Central memory CD4-positive, alpha-beta T cell (primary cell): ENCODE results near the gene PCSK6.
"Not testable (repeated sequence)": the region's sequence is repeated elsewhere in the genome, so short reads cannot be mapped to it uniquely, and the experiment has no call there.

Experiments used
- DNase-seq: peaks from one replicate; pipeline ENCODE4 v3.0.0; 2022

Gene PCSK6

GRCh38 chr15:101373577-101373976 lies 115.9 kb downstream of the PCSK6 start:
- no peak for DNase-seq

GRCh38 chr15:101372960-101373525 lies 116.5 kb downstream of the PCSK6 start:
- DNase-seq, result no peak

GRCh38 chr15:101372149-101372577 lies 117.3 kb downstream of the PCSK6 start:
- no peak for DNase-seq

GRCh38 chr15:101371519-101371918 lies 118.0 kb downstream of the PCSK6 start:
- no peak for DNase-seq

GRCh38 chr15:101371081-101371480 lies 118.4 kb downstream of the PCSK6 start:
- no peak for DNase-seq

GRCh38 chr15:101370330-101371024 lies 119.0 kb downstream of the PCSK6 start:
- no peak for DNase-seq

- DNase-seq, result no peak
Measured at GRCh38 chr15:101369676-101370075, 119.8 kb downstream of the PCSK6 start.

GRCh38 chr15:101368861-101369642 lies 120.5 kb downstream of the PCSK6 start:
- no peak for DNase-seq

- DNase-seq, result no peak
Measured at GRCh38 chr15:101368086-101368780, 121.3 kb downstream of the PCSK6 start.

- DNase-seq, result no peak
Measured at GRCh38 chr15:101366853-101367252, 122.7 kb downstream of the PCSK6 start.

- no peak for DNase-seq
Measured at GRCh38 chr15:101362986-101363566, 126.4 kb downstream of the PCSK6 start.

GRCh38 chr15:101362359-101362758 lies 127.1 kb downstream of the PCSK6 start:
- DNase-seq, result no peak

- DNase-seq, result no peak
Measured at GRCh38 chr15:101361418-101361817, 128.1 kb downstream of the PCSK6 start.

- DNase-seq, result no peak
Measured at GRCh38 chr15:101359365-101359947, 130.1 kb downstream of the PCSK6 start.

GRCh38 chr15:101358895-101359294 lies 130.6 kb downstream of the PCSK6 start:
- DNase-seq, result no peak

GRCh38 chr15:101357885-101358284 lies 131.6 kb downstream of the PCSK6 start:
- DNase-seq, result no peak

- no peak for DNase-seq
Measured at GRCh38 chr15:101357333-101357732, 132.2 kb downstream of the PCSK6 start.

GRCh38 chr15:101356512-101357172 lies 132.9 kb downstream of the PCSK6 start:
- DNase-seq, result not testable (repeated sequence)

GRCh38 chr15:101355678-101356464 lies 133.6 kb downstream of the PCSK6 start:
- DNase-seq, result no peak

- no peak for DNase-seq
Measured at GRCh38 chr15:101354891-101355623, 134.4 kb downstream of the PCSK6 start.
